GM10266 (cell line): ENCODE measurements around the gene LCN2.

Experiments used
- DNase-seq: peaks from one replicate; pipeline ENCODE4 v3.0.0; 2012; ENCODE audit errors: extremely low spot score
- TF ChIP-seq, protein P1 (sequence below): IDR thresholded peaks from 2 replicates; pipeline ENCODE4 v1.5.1; 2012; ENCODE audit warnings: mild to moderate bottlenecking, low read depth; ENCODE audit not compliant: control insufficient read depth, insufficient read depth; ENCODE audit errors: missing control alignments

Gene LCN2

DNA sequence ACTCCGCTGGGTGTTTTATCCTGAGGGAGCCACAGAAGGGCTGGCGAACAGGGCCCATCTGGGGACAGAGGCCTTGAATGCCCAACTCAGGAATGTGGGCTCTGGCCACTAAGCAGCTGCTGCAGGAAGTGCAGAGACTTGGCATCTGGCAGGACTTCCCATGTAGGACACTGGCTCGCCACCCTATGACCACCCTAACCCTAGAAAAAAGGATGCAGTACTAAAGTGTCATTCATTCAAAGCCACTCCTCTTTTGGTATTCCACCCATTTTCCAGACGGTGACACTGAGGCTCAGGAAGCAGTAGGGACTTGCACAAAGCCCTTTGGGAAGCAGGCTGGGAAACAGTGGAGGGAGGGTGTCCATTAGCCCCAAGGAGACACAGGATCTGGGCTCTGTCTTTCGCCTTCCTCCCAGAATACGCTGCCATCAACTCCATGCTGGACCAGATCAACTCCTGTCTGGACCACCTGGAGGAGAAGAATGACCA is 13.8 kb downstream of the LCN2 start:
- TF ChIP-seq, protein P1, sequence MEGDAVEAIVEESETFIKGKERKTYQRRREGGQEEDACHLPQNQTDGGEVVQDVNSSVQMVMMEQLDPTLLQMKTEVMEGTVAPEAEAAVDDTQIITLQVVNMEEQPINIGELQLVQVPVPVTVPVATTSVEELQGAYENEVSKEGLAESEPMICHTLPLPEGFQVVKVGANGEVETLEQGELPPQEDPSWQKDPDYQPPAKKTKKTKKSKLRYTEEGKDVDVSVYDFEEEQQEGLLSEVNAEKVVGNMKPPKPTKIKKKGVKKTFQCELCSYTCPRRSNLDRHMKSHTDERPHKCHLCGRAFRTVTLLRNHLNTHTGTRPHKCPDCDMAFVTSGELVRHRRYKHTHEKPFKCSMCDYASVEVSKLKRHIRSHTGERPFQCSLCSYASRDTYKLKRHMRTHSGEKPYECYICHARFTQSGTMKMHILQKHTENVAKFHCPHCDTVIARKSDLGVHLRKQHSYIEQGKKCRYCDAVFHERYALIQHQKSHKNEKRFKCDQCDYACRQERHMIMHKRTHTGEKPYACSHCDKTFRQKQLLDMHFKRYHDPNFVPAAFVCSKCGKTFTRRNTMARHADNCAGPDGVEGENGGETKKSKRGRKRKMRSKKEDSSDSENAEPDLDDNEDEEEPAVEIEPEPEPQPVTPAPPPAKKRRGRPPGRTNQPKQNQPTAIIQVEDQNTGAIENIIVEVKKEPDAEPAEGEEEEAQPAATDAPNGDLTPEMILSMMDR, result no peak

GRCh38 chr9:128163523-128164306 is 14.5 kb downstream of the LCN2 start:
- TF ChIP-seq, protein P1, result no peak
- no peak for DNase-seq

More for the DNA sequence above, 13.8 kb downstream of the LCN2 start:
- no peak for DNase-seq

DNA sequence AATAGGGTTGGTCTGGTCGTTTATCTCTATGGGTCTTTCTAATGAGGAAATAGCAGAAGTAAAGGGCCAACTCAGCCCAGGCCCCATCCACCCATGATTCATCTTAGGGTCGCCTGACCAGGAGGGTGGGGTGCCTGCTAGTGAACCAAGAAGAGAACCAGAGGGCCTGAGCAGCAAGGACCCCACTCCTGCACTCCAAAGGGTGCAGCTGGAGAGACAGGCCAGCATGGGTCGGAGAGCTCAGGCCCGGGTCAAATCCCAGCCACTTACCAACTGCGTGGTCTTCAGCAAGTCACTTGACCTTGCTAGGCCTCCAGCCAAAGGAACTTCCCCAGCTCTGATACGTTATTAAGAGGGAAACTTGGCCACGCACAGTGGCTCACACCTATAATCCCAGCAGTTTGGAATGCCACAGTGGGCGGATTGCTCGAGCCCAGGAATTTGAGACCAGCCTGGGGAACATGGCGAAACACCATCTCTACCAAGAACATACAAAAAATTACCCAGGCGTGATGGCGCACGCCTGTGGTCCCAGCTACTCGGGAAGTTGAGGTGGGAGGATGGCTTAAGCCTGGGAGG is 15.1 kb downstream of the LCN2 start:
- TF ChIP-seq, protein P1, result no peak
- no peak for DNase-seq

DNA sequence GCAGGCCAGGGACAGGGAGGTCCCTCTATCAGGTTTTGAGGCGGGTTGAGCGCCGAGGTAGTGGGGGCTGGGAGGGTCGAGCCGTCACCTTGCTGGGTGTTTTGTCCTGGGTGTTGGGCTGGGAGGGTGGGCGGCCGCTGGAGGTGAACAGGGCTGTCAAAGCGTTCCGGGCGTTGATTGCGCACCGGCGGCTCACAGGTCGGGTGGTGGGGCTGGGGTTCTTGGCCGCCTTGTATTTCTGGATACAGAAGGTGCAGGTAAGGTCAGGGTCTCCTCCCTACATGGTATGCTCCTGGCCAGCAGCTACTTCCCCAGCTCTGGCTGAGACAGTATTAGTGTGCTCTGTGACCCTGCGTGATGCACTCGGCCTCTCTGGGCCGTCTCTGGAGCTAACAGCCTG is 16.9 kb downstream of the LCN2 start:
- TF ChIP-seq, protein P1, result no peak
- DNase-seq, result no peak

DNA sequence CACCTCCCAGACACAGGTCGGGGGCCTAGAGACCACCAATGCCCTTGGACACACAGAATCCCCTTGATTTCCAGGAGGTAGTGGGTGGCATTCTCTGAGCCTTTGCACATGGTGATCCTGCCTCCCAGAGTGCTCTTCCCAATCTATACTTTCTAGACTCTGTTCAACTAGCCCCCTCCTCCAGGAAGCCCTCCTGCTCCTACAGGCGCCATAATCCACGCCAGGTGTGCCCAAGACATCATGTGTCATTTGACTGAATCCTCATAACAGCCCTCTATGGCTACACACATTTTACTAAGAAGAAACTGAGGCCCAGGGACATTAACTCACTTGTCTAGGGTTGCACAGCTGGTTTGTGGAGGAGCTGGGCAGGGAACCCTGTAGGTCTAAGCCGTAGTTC is 18.0 kb downstream of the LCN2 start:
- DNase-seq, result no peak
- TF ChIP-seq, protein P1, result no peak

GRCh38 chr9:128168731-128169308 is 19.6 kb downstream of the LCN2 start:
- TF ChIP-seq, protein P1, result no peak
- DNase-seq, result no peak

- TF ChIP-seq, protein P1, result no peak
Observed at GRCh38 chr9:128169492-128169891, 20.2 kb downstream of the LCN2 start.

More at GRCh38 chr9:128169492-128169891, 20.2 kb downstream of the LCN2 start:
- no peak for DNase-seq
